ENCODE results near the gene GRM7.

The GRM7 gene

DNA sequence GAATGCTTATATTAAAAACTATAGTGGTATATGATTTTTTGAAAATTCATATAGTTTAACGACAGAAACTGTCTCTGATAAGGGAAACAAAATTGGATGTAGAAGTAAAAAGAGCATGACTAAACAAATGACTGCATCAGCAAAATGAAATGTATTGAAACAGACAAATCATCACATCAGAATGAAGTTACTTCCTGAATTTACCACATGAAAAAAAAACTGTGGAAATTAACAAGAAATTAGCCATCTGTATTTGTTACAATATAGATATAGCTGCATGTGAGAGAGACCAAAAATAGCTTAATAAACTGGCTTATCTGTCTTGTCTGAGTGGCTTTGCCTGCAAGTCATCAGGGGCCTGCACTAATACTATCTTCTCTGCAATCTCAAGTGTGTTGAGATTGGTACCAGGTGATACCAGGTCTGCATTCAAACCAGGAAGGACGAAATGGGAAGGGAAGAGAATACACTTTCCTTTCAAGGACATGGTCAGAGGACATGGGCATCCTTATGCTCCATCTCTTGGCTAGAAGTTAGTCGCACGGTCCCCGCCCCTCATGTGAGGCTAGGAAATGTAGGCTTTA is 388.7 kb downstream of the GRM7 start:
- DNase-seq = no peak

- DNase-seq = no peak
These were observed 393.3 kb downstream of the GRM7 start for GRCh38 chr3:7254251-7254650.

- DNase-seq = no peak
These were observed 400.1 kb downstream of the GRM7 start for GRCh38 chr3:7260975-7261374.

DNA sequence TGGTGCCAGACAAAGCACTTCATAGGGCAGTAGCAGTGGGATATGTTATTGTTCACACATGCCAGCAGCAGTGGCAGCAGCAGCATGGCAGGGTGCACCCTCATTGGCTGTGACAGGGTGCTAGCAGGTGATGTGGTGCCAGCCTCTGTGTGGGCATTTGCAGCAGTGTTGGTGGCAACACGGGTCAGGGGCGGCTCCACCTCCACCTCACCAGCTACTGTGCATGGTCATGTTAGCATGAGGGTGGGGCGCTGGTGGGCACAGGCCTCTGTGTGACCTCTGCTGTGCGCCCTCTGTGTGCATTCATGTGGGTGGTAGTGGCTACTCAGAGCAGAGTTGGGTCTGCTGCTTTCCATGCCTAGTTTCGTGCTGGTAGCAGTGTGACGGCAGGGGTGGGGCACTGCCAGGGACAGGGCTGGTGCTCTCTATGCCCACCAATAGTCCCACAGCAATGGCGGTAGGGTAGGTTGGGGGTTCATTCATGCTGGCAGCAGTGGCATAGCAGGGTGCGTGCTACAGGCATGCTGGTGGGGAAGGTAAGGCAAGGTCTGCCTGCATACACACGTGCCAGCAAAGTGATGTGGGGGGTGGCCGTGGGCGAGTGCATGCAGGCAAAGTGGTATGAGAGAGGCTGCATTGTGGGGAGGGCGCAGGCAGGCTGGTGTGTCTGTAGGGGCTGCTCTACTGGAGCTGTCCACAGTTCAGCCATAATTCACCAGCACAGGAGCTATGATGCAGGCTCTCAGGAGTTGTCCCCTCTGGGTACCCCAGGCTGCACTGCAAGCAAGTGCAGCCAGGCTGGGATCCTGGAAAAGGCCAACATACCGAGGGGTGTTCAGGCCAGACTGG is 402.7 kb downstream of the GRM7 start:
- DNase-seq = no peak

- no peak for DNase-seq
These were observed 403.2 kb downstream of the GRM7 start for GRCh38 chr3:7264196-7264526.

DNA sequence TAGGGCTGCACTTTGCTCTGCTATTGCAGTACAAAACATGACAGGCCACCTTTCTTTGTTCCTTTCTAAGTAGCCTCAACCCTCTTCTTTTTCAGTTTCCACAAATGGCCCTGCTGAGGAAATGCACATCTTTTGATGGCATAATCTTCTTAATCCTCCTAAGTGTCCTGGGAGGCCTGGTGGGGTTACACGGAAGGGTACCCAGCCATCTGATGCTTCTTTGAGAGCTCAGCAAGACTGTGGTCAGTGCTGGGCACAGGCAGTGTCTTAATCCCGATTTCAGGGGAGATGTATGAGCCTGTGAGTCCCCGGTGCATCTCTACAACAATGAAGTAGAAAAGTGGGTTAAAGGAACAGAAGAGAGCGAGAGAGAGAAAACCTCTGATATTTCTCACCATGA is 404.8 kb downstream of the GRM7 start:
- DNase-seq = no peak

DNA sequence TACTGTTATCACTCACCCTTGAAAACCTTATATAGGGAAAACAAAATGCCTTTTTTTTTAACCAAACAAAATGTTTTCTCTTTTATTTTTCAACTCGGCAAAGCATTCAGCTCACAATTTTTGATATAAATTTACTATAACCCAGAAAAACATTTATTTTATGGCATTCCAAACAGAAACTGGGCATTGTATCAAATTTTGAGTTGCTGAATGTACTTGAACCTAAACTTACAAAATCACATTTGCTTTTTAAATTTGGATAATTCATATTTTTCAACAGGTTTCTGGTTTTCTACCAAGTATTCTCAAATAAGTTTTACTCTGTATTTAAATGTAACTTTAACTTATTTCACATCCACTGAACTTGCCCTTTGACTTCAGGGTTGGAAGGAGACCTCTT is 405.6 kb downstream of the GRM7 start:
- DNase-seq = no peak

GRCh38 chr3:7270731-7271130 is 409.8 kb downstream of the GRM7 start:
- DNase-seq = no peak

- no peak for DNase-seq
These were observed 410.7 kb downstream of the GRM7 start for GRCh38 chr3:7271631-7272030.

- no peak for DNase-seq
These were observed 411.3 kb downstream of the GRM7 start for GRCh38 chr3:7272203-7272602.

DNA sequence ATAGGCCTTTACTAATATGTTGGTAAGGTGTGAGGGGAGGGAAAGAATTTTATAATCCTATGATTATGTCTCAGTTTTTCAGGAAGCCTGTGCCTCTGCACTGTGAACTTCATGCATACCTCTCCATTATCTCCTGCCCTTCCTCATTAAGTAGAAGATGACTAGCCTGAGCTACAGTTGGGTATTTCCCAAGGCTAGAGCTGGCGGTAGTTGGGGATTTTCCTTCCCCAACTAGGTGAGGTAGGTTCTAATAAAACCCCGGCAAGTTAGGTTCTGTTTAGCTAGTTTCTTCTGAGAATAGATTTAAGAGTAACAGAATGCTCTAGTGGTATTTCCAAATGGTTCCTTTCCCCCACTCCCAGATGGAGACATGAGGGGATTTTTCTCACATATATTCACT is 414.5 kb downstream of the GRM7 start:
- DNase-seq = no peak

DNA sequence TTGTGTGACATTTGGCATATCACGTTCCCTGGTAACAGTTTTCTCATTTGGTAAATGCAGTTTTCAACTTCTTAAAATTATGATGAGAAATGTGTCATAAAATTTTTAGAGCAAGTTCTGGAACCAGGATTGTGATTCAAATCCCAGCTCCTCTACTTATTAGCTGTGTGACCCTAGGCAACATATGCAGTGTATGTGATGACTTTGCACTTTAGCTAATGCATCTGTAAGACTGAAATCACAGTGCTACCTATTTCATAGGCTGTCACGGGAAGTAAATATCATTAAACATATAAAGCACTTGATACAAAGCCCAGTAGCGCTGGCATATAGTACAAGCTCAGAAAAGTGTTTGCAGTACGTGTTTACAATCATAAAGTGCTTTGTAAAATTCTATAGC is 419.4 kb downstream of the GRM7 start:
- no peak for DNase-seq

- DNase-seq = no peak
These were observed 422.1 kb downstream of the GRM7 start for GRCh38 chr3:7282988-7283387.

DNA sequence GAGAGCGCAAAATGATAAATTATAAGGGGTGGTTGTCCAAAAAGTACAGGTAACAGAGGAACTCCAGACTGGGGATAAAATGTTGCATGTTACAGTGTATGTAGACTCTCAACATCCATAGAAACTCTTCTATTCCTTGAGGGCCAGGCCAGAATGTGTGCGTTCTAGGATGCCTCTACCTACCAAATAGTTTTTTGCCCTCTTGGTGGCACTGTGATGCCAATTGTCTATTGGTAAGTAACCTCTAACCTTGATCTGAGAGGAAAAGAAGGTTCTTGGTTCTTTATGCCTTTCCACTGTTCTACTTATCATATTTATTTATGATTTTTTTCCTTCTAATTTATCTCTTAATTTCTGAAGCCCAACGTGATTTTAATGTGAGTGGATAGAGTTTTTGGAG is 424.6 kb downstream of the GRM7 start:
- DNase-seq = no peak

DNA sequence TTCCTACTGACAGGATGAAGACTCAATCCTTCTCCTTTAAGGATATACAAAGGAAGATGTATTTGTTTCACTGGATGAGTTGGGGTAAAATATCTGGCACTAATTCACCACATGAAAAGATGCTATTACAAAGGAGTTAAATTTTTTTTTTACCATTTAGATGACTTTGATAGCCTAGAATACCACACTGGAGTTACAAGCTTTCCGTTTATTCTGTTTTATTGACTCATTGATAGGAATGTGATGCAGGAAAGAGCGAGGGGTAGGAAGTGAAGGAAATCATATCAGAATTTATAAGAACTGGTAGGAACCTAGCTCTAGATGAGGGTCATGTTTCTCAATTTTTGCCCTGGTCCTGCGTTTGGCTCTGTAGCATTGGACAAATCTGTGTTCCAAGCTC is 427.2 kb downstream of the GRM7 start:
- no peak for DNase-seq

DNA sequence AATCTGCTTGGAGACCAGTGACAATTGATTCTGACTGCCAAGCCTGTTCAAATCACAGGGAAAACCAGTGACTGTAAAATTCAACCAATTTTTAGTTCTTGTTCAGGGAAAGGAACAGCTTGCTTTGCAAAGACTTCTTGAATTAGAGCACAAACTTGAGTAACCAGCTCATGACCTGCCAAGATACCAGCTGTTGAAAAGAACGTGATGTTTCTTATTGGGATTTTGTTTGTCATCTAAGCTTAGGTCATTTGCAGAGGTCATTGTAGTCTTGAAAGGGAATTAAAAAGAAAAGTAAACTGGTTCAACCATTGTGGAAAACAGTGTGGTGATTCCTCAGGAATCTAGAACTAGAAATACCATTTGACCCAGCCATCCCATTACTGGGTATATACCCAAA is 428.2 kb downstream of the GRM7 start:
- DNase-seq = no peak

- no peak for DNase-seq
These were observed 429.3 kb downstream of the GRM7 start for GRCh38 chr3:7290077-7290825.

DNA sequence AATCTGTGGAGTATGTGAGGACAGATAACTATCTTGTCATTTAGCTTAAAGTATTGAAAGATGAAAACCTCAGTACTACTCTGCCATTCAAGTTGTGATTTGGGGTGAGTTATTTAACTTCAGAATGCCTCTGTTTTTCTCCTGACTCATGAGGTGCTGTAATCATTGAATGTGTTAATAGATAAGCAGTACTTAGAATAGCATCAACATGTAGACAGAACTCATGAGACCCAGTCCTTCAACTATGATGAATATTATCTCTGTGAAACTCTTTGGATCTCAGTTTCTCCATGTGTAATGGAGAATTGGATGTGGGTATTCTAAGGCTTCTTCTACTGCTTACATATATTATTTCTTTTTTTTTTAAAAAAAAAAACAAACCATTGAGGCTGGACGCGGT is 431.4 kb downstream of the GRM7 start:
- DNase-seq = no peak

DNA sequence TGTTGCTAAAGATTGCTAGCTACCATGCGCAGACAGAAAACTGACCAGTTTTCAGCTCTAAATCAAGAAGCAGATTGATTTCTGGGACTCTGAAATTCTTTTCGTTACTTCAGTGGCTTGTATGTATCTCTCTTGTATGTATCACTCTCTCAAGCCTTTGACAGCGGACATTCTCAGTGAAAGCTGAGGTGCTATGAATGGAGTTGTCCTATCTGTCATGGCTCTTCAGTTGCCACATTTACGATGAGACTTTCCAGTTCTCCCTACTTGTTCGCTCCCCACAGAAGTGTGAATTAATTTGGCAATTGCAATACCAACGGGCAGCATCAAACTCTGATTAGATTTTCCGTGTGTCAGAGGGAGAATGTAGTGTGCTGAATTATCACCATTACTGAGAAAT is 432.4 kb downstream of the GRM7 start:
- no peak for DNase-seq

GRCh38 chr3:7305561-7305960 is 444.6 kb downstream of the GRM7 start:
- DNase-seq = no peak

GRCh38 chr3:7306901-7307300 is 446.0 kb downstream of the GRM7 start:
- DNase-seq = no peak

- no peak for DNase-seq
These were observed 446.5 kb downstream of the GRM7 start for GRCh38 chr3:7307410-7307809.

DNA sequence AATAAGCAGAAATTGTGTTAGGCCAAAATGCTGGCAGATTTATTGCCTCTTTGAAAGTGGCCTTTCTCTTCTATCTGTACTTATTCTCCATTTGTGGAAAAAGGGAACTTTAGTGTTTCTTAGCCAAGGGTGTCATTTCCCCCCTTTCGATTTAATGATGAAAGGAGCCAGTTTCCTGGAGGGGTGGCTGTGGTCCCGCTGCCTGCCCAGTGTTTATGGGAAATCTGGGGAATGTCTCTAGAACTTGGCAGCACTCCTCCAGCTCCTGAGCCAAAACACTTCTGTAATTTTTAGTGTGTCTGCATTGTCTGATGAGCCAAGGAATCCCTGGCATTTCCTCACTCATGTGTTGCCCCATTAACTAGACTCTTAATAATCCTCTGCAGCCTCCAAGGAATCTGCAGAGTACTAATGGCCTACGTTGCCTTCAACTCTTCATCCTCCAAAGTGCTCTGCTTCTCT is 448.8 kb downstream of the GRM7 start:
- no peak for DNase-seq

DNA sequence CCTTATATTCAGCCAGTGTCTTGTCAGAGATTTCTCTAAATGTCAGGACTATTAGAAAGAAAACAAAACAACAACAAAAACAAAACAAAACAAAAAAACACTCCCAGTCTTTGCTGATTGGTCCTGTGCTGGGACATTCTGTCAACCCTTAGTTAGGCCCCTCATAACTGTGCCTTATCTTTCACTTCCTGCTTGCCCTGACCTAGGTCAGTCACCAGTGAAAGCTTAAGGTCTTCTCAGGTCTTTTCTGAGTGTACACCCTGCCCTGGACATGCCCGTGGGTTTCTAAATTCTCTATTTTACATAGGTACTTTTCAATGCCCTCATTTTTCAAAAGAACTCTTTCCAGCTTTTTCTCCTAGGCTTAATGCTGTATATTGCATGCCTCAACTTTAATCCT is 454.1 kb downstream of the GRM7 start:
- no peak for DNase-seq

All from CD4-positive, alpha-beta T cell treated with Interleukin-17A for 4 hours (primary cell).